ENCODE data around the gene CAV3.

Gene CAV3

DNA sequence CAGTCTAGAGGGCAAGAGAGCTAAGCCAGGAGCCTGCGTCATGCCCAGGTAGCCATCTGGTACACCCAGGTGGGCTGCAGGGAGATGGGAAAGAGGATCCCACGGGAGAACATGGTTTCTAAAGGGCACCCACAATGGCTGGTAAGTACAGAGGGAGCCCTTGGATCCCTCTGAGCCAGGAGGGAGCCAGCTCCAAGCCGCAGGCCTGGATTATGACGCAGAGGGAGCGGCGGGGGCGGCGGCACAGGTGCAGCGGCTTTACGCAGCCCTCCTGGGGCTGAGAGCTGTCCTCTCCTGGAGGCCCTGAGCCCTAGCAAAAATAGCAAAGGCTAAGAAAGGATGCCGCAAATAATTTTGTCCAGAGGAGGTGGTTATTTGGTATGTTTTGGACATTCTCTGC lies 2.8 kb downstream of the CAV3 start:
- DNase-seq: no peak

DNA sequence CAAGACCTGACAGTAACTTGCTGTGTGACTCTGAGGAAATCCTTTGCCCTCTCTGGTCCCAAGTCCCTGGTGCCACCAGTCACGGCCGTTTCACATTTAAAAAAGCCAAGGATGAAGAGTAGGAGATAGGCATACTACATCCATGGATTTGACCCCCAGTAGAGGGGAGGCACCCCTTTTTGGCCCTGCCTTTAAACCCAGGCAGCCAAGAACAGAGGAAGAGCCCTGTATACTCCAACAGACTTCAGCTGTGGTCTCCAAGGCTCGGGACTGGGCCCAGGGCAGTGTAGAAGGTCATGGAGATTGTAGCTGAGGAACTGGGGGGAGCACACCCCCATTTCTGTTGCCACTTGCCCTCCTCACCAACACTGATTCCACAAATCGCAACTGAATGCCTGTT lies 3.7 kb downstream of the CAV3 start:
- no peak for DNase-seq

DNA sequence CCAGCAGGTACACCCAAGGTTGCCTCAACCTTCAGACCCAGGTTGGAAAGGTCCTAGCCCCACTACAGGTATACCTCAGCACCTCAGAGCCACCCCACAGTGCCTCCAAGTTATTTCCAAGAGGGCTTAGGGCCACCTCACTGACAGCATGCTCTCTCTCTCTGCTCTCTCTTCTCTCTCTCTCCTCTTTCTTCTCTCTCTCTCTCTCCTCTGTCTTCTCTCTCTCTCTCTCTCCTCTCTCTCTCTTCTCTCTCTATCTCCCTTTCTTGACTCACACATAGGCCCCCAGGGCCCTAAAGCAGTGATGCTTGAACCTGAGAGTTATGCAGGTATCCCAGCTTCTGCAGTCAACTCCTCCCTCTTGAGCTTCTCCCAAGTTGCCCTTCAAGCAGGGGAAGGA lies 4.2 kb downstream of the CAV3 start:
- DNase-seq: no peak

DNA sequence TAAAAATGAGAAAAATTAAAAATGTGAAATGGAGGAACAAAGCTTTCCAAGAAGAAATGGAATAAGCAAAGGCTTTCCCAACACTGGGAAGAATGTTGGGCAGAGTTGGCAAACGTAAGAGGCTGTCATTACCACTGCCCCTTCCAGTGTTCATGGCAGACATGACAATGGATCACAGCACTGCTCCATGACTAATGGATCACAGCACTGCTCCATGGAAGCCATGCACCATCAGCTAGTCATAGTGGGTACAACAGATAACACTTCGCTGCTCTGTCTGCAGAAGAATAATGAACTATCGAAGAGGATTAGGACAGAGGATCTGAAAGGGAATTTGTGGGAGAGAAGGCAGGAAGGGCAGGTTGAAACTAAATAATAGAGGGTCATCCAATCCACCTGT lies 5.0 kb downstream of the CAV3 start:
- DNase-seq: no peak

DNA sequence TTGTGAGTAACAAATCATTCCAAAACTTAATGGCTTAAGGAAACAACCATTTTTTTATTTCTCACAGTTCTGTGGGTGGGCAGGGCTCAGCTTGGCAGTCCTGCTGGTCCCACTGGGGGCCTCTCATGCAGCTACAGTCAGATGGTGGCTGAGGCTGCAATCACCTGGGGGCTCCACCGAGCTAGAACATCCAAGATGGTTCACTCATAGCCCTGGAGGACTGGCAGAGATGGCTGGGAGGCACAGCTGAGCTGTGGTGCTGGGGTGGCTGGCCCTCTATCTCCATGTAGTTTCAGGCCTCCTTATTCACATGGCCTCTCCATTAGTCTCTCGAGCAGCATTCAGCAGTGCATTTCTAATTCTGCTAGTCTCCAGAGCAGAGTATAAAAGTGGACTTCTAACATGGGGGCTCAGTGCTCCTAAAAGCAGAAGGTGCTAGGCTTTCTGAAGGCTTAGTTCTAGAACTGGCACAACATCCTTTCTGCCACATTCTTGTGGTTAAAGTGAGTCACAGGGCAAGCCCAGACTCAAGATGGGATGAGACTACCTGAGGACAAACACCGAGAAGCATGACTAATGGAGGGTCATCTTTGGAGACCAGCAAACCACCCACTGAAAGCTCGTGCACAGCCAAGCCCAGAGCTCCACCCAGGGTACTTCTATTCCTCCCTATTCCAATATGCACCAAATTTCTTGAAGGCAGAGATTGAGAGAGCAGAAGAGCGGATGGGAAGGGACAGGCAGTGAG lies 6.3 kb downstream of the CAV3 start:
- DNase-seq: peak; percentile 60 to 92

DNA sequence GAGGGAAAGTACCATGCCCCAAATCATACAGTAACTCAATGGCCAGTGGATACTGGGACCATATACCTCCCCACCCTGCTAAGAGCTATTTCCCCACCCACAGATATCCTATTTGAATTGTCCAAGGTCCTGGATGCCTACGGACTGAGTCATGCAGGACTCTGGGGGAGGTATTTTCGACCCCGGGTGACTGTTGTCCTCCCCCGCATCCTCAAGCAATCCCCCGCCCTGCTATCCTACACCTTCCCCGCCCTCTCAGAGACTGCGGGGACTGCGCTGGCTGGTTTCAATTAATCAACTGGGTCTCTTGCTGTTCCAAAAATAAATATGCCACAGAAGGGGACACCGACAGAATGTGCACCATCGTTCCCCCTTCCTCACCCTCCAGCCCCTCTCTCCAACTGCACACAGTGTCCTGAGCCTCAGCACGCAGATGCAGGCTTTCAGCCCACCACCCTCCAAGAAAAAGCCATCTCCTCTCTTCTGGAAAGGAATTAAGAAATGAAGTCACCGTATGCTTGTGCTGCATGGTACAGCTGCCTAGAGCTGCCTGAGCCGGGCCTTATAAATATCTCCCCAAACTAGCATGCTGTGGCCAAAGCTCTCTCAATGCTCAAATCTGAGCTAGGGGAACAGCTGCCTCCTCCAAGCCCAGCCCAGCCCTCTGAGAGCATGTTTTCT lies 8.1 kb downstream of the CAV3 start:
- peak; percentile 67 to 74 for DNase-seq

DNA sequence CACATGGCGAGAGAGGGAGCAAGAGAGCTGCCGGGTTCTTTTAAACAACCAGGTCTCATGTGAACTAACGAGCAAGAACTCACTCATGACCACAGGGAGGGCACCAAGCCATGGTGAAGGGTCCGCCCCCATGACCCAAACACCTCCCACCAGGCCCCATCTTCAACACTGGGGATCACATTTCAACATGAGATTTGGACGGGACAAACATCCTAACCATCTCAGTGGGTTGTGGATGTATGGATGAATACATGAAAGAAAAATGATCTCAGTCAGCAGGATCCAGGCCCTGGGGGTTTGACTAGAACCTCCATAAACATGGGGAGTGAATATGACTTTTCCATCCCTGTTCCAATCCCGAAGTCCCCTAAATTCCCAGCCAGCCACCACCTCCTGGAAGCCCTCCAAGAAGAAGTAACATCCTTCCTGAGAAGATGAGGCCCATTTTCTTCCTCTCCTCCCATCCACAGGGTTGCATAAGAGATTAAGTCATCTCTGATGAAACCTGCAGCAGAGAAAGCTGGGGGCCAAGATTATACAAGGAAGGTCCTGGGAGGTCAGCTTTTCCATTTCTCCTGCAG lies 9.5 kb downstream of the CAV3 start:
- no peak for DNase-seq

DNA sequence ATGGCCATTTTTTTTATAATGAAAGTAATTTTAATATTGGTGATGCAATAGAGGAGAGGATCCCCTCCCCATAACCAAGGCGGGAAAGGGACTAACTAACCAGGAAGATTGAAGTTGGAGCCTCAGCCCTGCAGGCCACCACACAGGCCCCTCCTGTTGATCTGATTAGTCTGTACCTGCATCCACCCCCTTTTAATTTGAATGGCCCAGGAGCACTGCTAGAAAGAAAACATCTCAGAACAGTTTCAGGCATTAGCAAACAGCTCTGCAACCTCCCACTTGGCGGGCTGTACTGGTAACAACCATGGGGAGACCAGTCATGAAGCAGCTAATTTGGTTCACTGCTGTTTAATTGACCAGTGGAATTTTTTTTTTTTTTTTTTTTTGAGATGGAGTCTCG lies 10.3 kb downstream of the CAV3 start:
- DNase-seq: no peak

DNA sequence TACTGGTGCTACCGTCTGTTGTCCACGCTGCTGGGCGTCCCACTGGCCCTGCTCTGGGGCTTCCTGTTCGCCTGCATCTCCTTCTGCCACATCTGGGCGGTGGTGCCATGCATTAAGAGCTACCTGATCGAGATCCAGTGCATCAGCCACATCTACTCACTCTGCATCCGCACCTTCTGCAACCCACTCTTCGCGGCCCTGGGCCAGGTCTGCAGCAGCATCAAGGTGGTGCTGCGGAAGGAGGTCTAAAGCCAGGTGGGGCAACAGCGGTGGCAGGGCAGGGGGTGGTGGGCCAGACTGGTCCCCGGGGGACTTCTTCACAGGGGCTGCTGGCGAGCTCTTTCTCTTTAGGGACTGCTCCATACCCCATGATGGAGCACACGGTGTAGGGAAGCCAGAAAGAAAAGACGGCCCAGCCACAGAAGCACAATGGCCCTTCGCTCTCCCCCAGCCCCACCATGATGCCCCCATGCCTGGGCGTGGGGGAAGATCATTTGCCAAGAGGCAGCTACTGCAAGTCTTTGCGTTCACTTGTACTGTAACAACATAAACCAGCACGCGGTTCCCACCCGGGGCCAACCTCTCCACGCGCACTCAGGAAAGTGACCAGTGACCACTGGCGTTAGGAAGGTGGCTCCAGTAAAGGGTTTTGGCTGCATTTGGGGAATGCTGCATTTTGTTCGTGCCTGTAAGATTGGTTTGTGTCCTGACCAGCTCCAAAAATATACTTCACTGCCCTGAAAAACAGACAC lies 12.2 kb downstream of the CAV3 start:
- no peak for DNase-seq

DNA sequence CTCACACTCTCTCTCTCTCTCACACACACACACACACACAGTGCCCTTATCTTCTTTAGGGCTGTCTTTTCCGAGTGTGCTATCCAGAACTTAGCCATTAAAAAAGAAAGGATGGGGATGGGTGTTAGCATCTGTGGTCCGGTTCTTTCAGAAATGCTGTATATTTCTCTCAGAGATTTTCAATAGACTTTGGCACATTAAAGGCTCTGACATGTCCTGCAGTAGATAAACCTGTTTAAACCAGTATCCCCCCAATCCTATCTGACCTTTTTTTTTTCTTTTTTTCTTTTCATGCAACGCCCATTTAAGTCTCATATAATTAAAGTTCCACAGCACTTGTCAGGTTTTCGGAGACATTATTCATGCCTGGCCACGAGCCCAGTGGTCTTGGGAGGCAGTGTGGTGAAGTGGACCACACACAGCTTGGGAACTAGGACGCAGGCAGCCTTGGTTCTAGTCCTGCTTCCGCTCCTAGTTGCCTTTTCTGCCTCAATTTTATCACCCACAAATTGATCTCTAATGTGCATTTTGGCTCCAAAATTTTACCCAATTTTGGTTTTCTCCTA lies 13.3 kb downstream of the CAV3 start:
- DNase-seq: no peak

DNA sequence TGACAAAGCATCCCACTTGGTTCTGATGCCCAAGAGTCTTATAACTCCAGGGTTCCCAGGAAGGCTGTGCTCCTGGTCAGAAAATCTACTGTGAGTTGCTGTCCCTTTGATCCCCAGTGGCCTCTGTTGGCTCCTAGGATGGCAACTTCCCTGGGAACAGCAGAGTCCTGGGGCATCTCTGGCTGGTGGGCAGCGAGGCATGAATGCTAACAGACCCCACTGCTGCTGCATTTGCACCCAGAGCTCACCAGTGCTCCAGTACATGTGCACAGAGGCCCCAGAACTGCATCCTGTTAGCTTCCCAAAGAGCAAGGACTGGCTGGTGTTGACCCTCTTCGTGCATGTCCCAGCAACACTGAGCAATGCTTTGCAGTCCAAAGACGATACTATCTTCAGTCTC lies 15.7 kb downstream of the CAV3 start:
- DNase-seq: no peak

DNA sequence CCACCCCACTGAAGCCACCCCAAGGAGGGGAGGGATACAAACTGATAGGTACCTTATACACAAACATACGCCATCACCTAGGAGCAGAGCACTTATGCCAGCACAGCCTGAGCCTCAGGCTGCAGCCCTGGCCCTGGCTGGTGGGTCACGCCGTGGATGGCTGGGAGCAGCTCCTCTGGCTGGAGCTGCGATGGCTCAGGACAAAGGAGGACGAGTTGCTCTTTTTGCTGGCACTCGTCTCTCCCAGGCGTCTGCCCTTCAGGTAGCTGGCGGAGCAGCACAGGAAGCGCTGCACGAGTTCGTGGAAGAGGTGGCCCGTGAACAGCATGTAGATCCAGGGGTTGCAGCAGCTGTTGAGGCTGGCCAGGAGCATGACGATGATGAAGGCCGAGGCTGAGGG lies 19.2 kb downstream of the CAV3 start:
- no peak for DNase-seq

DNA sequence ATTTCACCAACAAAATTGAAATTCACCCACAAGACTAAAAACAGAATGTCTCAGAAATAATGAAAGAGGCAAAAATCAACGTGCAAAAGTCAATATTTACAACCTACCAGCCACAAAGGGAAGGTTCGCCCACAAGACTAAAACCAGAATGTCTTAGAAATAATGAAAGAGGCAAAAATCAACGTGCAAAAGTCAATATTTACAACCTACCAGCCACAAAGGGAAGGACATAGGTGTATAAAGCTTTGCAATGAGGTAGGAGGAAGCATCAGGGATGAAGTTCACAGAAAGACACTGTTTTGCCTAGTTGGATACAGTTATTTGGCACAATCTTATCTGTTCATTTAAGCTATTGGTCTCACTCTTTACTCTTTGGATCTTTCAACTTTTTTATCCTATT lies 21.5 kb downstream of the CAV3 start:
- DNase-seq: no peak

DNA sequence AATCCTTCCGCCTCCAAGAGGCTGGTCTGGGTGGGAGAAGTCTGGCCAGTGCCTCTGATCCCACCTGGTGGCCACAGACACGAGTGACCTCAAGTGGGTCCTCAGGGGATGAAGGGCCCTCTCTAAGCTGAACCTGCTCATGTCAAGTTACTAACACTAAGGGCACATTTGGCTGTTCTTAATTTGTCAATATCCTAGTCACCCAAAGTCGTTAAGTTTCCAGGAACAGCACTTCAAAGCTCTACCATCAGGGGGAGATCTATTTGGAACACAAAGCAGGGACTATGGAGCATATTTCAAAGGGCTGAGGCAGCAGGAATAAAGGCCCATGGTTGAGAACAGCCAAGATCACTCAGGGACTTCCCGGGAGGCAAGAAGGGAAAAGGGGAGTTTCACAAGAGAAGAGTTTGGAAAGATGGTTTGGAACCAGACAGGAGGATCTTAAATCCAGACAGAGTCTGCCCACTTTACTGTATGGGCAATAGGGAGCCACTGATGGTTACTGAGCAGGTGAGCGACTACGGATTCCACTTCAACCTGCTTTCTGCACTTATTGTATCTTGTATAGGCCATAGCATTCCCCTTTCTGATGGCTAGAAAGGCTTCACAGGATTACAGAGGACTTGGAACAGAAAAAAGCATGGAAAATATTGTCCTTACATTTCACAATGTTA lies 22.1 kb downstream of the CAV3 start:
- DNase-seq: peak in 1 of 2 experiments; percentile 42

DNA sequence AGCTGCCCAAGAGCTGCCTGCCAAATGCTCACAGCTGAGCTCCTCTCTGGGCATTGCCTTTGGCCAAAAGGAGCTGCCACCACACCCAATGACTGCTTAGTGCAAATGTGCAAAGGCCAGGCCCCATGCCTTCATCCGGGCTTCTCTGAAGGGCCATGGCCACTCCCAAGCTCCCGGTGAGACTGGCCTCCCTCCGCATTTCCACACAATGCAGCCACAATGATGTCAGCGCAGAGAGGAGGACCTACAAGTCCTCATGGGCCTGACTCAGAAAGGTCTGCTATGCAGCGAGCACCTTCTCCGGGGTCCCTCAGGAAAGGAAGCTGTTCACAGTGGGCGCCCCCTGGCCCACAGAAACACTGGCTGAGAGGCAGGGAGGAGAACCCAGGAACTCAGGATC lies 23.1 kb downstream of the CAV3 start:
- no peak for DNase-seq

DNA sequence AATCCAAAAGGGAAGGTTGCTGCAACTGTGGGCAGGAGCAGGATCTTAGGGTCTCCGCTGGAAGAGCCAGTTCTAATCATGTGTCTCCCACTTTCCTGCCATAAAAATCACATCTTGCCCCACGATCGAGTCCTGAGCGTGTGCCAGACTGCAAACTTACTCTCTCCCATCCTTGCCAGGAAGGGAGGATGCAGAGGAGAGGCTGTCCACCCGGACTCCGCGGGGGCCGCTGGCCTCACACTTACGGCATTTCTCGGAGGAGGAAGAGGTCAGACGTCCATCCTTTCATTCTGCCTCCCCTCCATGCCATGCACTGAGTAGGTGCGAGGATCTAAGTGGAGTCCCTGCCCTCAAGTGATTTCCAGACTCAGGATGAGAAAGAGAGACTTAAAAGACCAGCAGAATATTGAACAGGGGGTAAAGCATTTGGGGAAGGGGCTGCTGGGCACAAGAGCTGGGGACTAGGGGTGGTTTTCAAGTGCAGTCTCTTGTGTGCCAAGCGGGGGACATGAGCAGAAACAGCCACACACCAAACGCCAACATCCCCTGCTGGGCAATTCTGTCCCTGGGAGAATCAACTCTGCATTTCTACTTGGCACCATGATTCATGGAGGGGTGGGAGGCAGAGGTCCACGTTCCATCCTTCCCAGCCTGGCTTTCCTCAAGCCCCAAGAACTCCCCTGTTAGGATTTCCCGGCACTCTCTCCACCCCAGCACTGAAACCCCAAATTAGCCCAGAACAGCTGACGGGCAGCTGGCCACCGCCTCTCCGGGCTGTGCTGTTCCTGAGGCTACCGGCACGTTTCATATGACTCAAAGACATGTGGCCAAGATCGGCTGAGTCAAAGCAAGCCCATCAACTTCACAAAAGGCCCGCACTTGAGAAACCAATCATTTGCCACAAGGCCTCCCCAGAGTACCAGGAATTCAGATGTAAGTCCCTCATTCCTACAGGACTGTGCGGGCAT lies 24.2 kb downstream of the CAV3 start:
- DNase-seq: no peak

DNA sequence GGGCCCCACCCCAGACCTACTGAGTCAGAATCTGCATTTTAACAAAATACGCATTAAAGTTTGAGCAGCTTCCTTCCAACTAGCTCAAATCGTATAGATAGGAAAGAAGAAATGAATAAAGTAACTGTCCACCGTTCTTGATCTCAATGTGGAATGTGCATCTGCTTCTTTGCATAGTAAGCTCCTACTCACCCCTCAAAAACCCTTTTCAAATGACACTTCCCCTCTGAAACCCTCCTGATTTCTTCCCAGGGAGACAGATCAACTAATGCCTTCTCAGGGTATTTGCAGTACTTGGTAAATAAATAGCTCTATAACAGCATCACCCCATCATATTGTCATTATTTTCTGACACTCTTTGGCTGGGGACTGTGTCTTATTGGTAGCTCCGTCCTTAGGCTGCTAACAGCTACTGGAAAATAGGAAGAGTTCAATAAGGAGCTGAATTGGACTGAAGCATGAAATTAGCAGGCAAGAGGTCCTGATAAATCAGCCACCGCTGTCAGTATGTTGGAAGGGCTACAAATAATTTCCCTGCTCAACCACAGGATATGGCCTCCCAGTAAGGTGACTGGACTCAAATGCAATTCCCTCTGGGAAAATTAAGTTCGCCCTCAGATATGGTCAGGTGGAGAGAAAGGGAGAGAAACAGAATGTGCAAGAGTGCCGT lies 25.6 kb downstream of the CAV3 start:
- DNase-seq: no peak

DNA sequence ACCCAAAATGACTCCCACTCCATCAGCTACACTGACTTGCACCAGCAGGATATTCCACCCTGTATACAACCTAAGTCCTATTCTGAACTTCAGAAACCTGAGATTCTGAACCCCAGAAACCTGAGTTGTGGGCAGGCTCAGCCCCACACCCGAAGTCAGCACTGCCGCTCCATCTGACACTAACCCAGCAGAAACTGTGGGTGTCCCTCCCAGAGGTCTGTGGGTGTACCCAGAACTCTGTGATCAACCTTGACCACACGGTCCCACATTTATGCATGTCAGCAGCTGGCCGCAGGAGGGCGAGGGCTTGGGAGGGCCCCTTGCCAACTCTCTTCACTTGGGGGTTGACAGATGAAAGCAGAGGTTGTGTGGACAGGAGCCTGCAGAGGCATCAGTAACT lies 26.5 kb downstream of the CAV3 start:
- DNase-seq: no peak

DNA sequence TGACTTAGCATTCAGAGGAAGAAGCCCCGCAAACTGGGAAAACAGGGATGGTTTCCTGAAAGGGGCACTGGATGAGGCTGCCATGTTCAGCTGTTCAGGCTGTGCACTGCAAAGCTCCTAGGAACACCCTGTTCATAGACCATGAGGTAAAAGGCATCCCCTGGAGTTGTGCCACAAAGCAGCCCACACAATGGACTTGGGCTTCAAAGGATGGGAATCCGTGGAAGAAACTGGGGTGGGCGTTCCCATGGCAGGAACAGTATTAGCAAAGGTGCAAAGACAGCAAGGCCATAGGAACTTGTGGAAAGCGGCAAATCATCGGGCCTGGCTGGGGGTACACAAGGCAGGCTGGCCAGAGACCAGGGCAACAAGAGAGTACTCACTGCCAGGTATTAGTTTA lies 26.9 kb downstream of the CAV3 start:
- DNase-seq: no peak

DNA sequence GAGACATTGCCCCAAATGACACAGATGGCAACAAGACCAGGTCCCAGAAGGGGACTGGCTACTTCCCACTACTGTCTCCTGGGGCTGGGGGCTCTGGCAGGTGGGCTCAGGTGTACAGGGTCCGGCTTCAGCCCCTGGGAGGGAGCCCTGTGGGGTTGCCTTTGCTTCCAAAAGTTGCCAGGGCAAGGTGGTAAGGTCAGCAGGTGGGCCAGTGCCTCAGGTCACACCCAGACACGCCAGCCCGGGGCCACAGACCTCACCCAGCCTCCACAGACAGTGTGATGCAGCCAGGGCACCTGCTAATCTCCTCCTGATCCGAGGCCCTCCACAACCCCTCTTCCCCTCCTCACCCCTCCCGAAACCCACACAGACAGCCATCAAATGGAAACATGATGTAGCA lies 28.3 kb downstream of the CAV3 start:
- no peak for DNase-seq
